KMS-11 (cell line): ENCODE measurements around the gene DMWD.

Experiments used
- H2AFZ ChIP-seq: fragments of 200-600 bp; sonication (generic); 2 replicates; pipeline ENCODE4 v1.6.1; 2016; ENCODE audit warnings: antibody characterized with exemption, mixed run types, low read depth
- H3K27ac ChIP-seq: fragments of 200-600 bp; sonication (generic); 2 replicates; pipeline ENCODE4 v1.6.1; 2016; ENCODE audit warnings: mild to moderate bottlenecking, mixed run types
- H3K27me3 ChIP-seq: fragments of 200-600 bp; sonication (generic); 2 replicates; pipeline ENCODE4 v1.6.1; 2017; ENCODE audit warnings: mild to moderate bottlenecking, low read depth, mixed run types, moderate library complexity; ENCODE audit not compliant: insufficient read depth
- H3K36me3 ChIP-seq: fragments of 200-600 bp; sonication (generic); 2 replicates; pipeline ENCODE4 v1.6.1; 2017; ENCODE audit warnings: mild to moderate bottlenecking, mixed run types; ENCODE audit not compliant: insufficient read depth
- H3K4me1 ChIP-seq: fragments of 200-600 bp; sonication (generic); 2 replicates; pipeline ENCODE4 v1.6.1; 2016; ENCODE audit warnings: mild to moderate bottlenecking, low read depth, mixed run types; ENCODE audit not compliant: poor library complexity, severe bottlenecking
- H3K4me2 ChIP-seq: fragments of 200-600 bp; sonication (generic); 2 replicates; pipeline ENCODE4 v1.7.0; 2016; ENCODE audit warnings: mild to moderate bottlenecking, mixed run types
- H3K4me3 ChIP-seq: fragments of 200-600 bp; sonication (generic); IDR thresholded peaks from 2 replicates; pipeline ENCODE4 v1.6.1; 2017; ENCODE audit warnings: low read depth, low read length, mixed read lengths; ENCODE audit not compliant: insufficient read depth
- H3K79me2 ChIP-seq: fragments of 200-600 bp; sonication (generic); 2 replicates; pipeline ENCODE4 v1.6.1; 2016; ENCODE audit warnings: low read depth, mixed run types; ENCODE audit not compliant: insufficient read depth
- H3K9ac ChIP-seq: fragments of 200-600 bp; sonication (generic); 2 replicates; pipeline ENCODE4 v1.6.1; 2016; ENCODE audit warnings: mild to moderate bottlenecking, mixed run types
- H4K20me1 ChIP-seq: fragments of 200-600 bp; sonication (generic); 2 replicates; pipeline ENCODE4 v1.6.1; 2016; ENCODE audit warnings: mild to moderate bottlenecking, mixed run types; ENCODE audit not compliant: insufficient read depth
- CTCF ChIP-seq: fragments of 200-600 bp; sonication (generic); conservative IDR thresholded peaks from 2 replicates; pipeline ENCODE4 v1.6.1; 2017; ENCODE audit warnings: low read depth, mild to moderate bottlenecking, antibody characterized with exemption, low read length, moderate library complexity, mixed read lengths

DMWD gene

GRCh38 chr19:45784096-45784495, 8.5 kb downstream of the DMWD start:
- Histone ChIP-seq H3K4me1 (peaks cover 20% of the 10 kb centered on the region), H3K27ac (no peak overlapping the region), H2AFZ (no peak overlapping the region), H3K4me2 (no peak overlapping the region), H3K4me3 (no peak overlapping the region), H3K36me3 (no peaks in the 10 kb centered on the region), H4K20me1 (no peaks in the 10 kb centered on the region), H3K9ac (no peak overlapping the region), H3K79me2 (no peaks in the 10 kb centered on the region), H3K27me3 (no peaks in the 10 kb centered on the region; the same call in 1 of the 2 replicates)
- no peak for TF ChIP-seq CTCF

DNA sequence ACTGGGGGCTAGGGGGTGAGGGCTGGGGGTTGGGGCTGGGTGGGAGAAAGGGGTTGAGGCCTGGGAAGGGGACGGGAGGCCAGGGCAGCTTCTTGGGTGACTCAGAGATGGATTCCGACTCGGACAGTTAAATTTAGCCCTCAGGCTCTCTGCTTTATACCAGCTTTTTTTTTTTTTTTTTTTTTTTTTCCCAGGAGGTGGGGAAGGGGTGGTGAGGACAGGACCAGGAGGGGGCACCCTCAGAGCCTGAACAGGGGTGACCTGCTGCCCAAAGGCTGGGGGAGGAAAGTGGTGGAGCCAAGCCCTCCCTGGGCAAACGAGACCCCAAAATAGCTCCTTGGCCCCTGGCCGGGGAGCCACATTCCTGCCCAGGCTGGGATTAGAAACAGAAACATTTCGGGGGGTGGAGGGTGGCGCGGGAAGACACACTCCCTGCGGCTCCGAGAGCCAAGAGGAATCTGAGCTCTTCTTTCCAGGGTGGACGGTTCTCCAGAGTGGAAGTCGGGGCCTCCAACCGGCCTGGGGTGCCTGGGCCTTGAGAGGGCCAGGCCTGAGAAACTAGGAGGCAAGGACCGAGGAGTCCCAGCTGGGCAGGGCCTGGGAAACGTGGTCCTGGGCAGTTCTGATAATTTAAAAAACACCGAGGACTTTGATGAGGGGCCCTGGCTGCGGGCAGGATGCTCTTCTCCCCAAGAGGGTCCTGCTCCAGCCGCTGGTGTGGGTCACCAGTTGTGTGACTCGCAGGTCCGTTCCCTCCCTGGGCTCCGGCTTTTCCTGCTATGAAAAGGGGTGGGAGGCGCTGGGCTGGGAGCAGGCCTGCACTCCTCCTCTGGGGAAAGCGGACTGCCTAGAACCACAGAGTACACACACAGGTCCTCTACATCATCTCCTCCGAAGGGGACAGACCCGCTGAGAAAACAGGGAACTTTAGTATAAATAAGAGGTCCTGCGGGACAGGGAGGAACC, 9.5 kb downstream of the DMWD start:
- no peaks in the 10 kb centered on the region for H3K36me3 ChIP-seq
- H3K9ac ChIP-seq: no peak overlapping the region
- H3K4me2 ChIP-seq: no peak overlapping the region
- no peaks in the 10 kb centered on the region for H4K20me1 ChIP-seq
- TF ChIP-seq CTCF: no peak
- no peaks in the 10 kb centered on the region; the same call in 1 of the 2 replicates for H3K27me3 ChIP-seq
- no peak overlapping the region for H3K4me3 ChIP-seq
- H3K27ac ChIP-seq: no peak overlapping the region
- H2AFZ ChIP-seq: no peak overlapping the region
- H3K79me2 ChIP-seq: no peaks in the 10 kb centered on the region
- H3K4me1 ChIP-seq: peaks cover 23% of the 10 kb centered on the region

- Histone ChIP-seq H3K4me3 (no peak within 1 kb of the TSS), H3K27ac (no peak within 1 kb of the TSS)
Measured at GRCh38 chr19:45782162-45782691, 10.4 kb downstream of the DMWD start, which contains the start of gene DMPK. TSS of gene DMPK (minus strand) at chr19:45782490. CDS start at chr19:45782352, 138 bp downstream.

More at GRCh38 chr19:45782162-45782691, 10.4 kb downstream of the DMWD start, which contains the start of gene DMPK:
- Histone ChIP-seq H2AFZ (no peak within 1 kb of the TSS), H3K79me2 (no peaks in the 10 kb centered on the region), H3K4me1 (peaks cover 23% of the 10 kb centered on the region), H3K36me3 (no peaks in the 10 kb centered on the region), H3K27me3 (no peaks in the 10 kb centered on the region; the same call in 1 of the 2 replicates), H3K9ac (no peak within 1 kb of the TSS), H3K4me2 (no peak within 1 kb of the TSS), H4K20me1 (no peaks in the 10 kb centered on the region)
- no peak for TF ChIP-seq CTCF
